Uterus (tissue), 2 donors: ENCODE results near the gene GOLM1.

ENCODE experiments used
- CTCF ChIP-seq, 4 experiments: fragments of 200-600 bp in 2 of 4; fragments of 450-650 bp in 2 of 4; sonication (generic) in 2 of 4; IDR thresholded peaks; one replicate each; pipeline ENCODE4 v1.5.1; 2016 to 2019; ENCODE audit warnings: antibody characterized with exemption in 4 of 4, mild to moderate bottlenecking in 2 of 4, moderate library complexity in 1 of 4
- POLR2A ChIP-seq, 2 donors: fragments of 450-650 bp; IDR thresholded peaks; one replicate each; pipeline ENCODE4 v1.6.1; 2016; ENCODE audit warnings: antibody characterized with exemption in 2 of 2, mild to moderate bottlenecking in 1 of 2, moderate library complexity in 1 of 2

DNA sequence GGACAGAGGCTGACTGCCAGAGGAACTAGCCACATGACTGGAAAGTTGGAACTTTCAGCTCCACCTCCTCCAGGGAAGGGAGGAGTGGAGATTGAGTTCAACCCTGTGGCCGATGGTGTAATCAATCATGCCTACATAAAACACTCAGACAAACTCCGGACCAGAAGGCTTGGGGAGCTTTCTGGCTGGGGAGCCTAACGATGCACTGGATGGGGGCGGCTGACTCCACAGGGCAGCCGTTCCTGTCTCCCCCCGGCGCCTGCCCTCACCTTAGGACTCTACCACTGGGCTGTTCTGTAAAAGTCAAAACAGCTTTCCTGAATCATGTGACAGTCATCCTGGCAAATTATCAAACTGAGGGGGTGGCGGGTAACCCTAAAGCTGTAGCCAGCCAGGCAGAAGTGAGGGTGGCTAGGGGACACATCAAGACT lies 58.0 kb downstream of the GOLM1 start:
- TF ChIP-seq POLR2A (IDR thresholded peaks at IDR 0.05) (no peak), CTCF (IDR thresholded peaks at IDR 0.05) (no peak)
